Activated effector memory CD4-positive, alpha-beta T cell treated with Interleukin-2 at 50 U/mL for 16 hours (primary cell): ENCODE measurements around the gene EXOSC7.
"Not testable (repeated sequence)": the region's sequence is repeated elsewhere in the genome, so short reads cannot be mapped to it uniquely, and the experiment has no call there.

ENCODE experiments used
- DNase-seq: peaks from one replicate; pipeline ENCODE4 v3.0.0-alpha.2; 2020

EXOSC7 gene

GRCh38 chr3:44976002-44976815 lies at the start of gene EXOSC7, which contains the start of gene ZDHHC3:
TSS of gene EXOSC7 (plus strand) at chr3:44976244. CDS start at chr3:44976278, 34 bp downstream.
TSS of gene ZDHHC3 (minus strand) at chr3:44976174. CDS start at chr3:44959436, 16,738 bp downstream.
- DNase-seq: peak; percentile 79

GRCh38 chr3:44926921-44927320 lies 49.1 kb upstream of the EXOSC7 start:
- DNase-seq: no peak

DNA sequence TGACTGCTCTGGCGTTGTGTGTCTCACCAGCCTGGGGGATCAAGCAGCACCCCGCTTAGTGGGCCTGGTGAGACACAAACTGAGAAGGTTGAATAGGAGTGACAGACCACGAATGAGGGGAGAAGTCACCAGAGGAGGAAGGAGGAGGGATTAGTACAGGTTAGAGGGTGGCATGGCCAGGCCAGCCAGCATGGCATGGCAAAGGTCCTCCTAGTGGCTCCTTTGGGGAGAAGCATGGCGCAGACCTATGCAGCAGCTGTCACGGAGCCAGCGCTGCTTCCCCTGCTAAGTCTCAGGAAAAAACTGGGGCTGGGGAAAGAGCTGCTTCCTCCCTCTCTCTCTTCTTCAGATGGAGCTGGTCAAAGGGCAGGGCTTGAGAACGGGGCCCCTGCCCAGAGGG lies 48.7 kb upstream of the EXOSC7 start:
- DNase-seq: no peak

- DNase-seq: no peak
These were observed 46.3 kb upstream of the EXOSC7 start for GRCh38 chr3:44929782-44930181.

DNA sequence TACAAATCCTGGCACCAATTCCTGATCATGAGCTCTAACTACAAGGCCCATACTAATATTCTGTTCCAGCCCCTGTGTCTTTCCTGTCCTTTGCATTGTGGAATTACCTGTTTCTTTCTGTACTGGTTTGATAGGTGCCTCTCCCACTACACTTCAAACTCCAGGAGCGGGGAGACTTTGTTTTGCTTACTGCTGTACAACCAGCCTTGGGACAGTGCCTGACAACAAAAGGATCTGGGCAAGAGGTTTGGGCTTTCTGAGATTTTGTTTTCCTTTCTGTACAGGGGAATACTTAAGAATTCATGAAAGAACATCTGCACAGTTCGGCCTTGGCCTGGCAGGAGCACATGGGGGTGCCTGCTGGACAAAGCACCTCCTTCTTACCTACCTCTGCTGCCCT lies 45.1 kb upstream of the EXOSC7 start:
- no peak for DNase-seq

DNA sequence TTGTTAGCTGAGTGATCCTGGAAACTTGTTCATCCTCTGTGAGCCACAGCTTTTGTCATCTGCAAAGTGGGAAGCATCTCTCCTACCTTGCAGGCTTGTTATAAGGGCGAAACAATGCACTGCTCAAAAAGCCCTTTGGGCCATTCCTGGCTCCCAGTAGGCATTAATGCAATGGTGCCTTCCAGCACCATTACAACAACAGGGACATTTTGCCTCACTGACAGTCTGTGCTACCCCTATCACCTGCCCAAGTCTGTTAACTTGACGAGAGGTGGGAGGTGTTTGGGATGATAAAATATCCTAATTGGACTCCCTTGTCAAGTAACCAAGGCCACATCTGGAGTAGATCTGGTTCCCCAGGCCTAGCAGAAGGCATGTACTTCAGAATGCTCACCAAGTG lies 44.3 kb upstream of the EXOSC7 start:
- DNase-seq: no peak

GRCh38 chr3:44932271-44932670 lies 43.8 kb upstream of the EXOSC7 start:
- no peak for DNase-seq

DNA sequence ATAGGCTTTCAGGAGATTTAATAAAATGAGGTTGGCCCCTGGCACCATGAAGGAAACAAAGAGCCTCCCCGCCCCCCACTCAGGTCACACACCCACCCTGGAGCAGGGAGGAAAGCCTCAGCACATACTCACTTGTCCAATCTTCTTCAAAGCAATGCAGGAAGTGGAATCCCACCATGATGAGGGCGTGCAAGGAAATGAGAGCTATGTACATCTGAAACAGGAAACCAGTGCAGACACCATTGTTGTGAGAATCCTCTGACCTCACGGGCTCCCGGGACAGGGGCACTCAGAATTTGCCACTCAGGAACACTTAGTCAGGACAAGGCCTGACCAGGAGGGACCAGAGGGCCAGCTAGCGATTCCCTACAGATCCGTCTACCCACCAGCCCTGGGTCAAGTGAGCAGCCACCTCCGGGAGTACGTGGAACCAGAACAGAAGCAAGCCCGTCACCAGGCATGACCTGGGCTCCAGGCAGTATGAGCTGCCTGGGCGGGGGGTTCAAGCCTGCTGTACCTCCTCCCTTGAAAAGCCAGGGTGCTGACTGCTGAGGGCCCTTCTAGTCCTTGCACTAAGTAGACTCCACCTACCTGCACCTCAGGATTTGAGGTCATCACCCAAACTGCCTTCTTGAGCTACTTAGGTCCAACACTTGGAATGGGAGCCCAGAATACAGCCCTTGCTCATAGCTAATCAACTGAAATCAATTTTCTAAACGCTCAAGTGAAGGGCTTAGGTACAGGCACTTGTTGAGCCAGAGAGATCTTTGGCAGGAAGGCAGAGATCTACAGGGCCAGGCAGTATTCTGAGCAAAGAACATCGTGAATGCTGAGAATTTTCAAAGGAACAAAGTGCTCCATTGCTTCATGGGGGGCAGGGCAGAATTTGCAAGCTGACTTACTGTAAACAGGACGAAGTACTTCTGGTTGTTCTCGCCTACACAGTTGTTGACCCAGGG lies 42.8 kb upstream of the EXOSC7 start:
- no peak for DNase-seq

DNA sequence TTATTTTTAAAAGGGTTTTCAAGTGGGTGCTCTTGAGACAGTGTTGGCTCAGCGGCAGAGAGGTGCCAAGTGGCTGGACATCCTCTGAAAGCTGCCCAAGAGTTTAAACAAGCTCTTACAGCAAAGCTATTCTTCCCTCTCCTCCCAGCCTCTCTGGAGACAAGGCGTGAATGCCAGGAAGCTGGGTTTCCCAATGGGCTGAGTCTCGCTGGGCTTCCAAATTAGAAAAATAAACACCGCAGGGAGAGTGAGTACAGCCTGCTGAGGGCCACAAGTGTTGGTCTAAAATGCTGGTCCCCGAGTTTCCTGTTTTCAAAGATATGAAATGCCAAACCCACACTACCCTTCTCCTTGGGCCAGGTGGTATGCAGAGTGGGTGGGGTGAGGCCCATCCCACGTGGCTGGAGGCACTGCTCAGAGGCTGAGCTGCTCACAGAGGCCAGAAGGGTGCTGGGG lies 36.4 kb upstream of the EXOSC7 start:
- DNase-seq: no peak

- no peak for DNase-seq
These were observed 33.7 kb upstream of the EXOSC7 start for GRCh38 chr3:44942202-44942921.

- DNase-seq: no peak
These were observed 27.8 kb upstream of the EXOSC7 start for GRCh38 chr3:44948239-44948638.

GRCh38 chr3:44949770-44950169 lies 26.3 kb upstream of the EXOSC7 start:
- not testable (repeated sequence) for DNase-seq

GRCh38 chr3:44950275-44950734 lies 25.7 kb upstream of the EXOSC7 start:
- DNase-seq: no peak

- no peak for DNase-seq
These were observed 23.4 kb upstream of the EXOSC7 start for GRCh38 chr3:44952689-44953088.

GRCh38 chr3:44954304-44954703 lies 21.7 kb upstream of the EXOSC7 start:
- DNase-seq: no peak

DNA sequence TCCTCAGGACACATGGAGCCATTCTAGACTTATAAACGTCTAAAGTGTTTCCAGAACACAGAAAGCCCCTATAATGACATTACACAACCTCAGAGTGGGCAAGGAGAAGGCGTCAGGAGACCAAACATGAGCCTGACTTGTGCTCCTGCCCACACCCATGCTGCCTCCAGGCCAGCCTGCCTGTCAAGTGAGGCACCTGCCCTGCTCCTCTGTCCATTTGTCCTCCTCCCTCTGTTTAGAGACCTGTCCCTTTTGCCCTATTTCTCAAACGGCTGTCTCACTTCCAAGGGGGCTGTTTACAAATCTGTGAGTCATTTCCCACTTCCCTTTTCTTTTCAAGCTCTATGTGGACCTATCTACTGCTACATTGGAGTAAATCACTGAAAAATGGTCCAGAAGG lies 21.1 kb upstream of the EXOSC7 start:
- DNase-seq: no peak

GRCh38 chr3:44955917-44956316 lies 20.1 kb upstream of the EXOSC7 start:
- no peak for DNase-seq

GRCh38 chr3:44957986-44958385 lies 18.1 kb upstream of the EXOSC7 start:
- DNase-seq: no peak

DNA sequence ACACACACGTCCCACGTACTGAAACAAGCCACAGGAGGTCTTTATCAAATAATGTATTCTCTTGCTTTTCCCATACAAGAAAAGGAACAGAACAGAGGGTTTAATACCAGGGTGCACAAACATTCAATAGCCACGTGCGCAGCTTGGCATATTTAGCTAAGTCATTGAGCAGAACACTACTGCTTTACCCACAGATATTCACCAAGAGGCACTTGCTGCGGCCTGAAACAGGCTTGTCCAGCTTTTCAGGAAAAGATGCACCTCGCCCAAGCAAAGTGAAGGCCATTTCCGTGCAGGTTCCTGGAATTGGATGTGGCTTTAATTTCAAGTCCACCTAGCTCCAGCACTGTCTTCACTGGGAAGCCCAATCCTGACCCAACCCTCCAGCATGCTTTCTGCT lies 17.7 kb upstream of the EXOSC7 start:
- no peak for DNase-seq

- DNase-seq: no peak
These were observed 15.5 kb upstream of the EXOSC7 start for GRCh38 chr3:44960387-44961026.

DNA sequence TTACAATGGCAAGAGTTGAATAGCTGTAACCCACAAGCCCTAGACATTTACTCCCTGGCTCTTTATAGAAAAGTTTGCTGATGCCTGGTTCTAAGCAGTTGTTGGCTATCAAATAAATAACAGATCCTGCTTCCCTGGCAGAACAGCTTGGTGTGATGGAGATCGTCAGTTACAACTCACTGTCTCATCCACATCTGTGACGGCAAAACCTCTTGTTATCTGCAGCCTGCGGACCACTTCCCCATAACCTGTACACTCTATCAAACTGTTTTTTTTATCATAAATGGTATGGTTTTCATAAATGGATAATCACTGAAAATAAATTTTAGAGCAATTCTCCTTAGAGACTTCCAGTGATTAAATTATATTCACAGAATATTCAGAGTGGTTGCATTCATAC lies 14.2 kb upstream of the EXOSC7 start:
- DNase-seq: no peak
